HepG2 (cell line): ENCODE data around the gene SENP7. TPM values are rescaled to one million over a fixed set of nuclear protein-coding genes. Genes with fewer than 3 reads are reported as not detected.
A peak's percentile ranks its signal among the peaks of the same experiment; 100 is the strongest.

ENCODE experiments used
- BORCS8-MEF2B ChIP-seq: sonication (generic); formaldehyde crosslinking; IDR thresholded peaks from 2 replicates; pipeline ENCODE4 v1.8.0; 2022; ENCODE audit warnings: mild to moderate bottlenecking, missing genetic modification reagents
- CREB1 ChIP-seq, 2 experiments: fragments of 450-650 bp in 1 of 2; IDR thresholded peaks; 2 replicates each; pipeline ENCODE4 v1.6.1; 2016 to 2017; ENCODE audit warnings: control low read depth in 1 of 2, mild to moderate bottlenecking in 1 of 2, missing compliant biosample characterization in 1 of 2, missing genetic modification characterization in 1 of 2
- FOXP1 ChIP-seq, 2 experiments: fragments of 450-650 bp in 1 of 2; IDR thresholded peaks; 2 replicates each; pipeline ENCODE4 v1.6.1; 2017 to 2018; ENCODE audit warnings: antibody characterized with exemption in 1 of 2
- GATA4 ChIP-seq: sonication (generic); IDR thresholded peaks from 2 replicates; pipeline ENCODE4 v1.6.1; 2016; ENCODE audit warnings: antibody characterized with exemption, low read depth, borderline replicate concordance
- HNRNPLL ChIP-seq: fragments of 200-400 bp; formaldehyde crosslinking; IDR thresholded peaks from 2 replicates; pipeline ENCODE4 v1.6.1; 2017; ENCODE audit warnings: mild to moderate bottlenecking, low read depth, low read length; ENCODE audit not compliant: poor library complexity, severe bottlenecking
- JUN ChIP-seq: sonication (generic); formaldehyde crosslinking; IDR thresholded peaks from 2 replicates; pipeline ENCODE4 v1.4.0; 2020; ENCODE audit warnings: mild to moderate bottlenecking, missing genetic modification reagents
- KLF9 ChIP-seq: IDR thresholded peaks from 2 replicates; pipeline ENCODE4 v1.6.1; 2016; ENCODE audit warnings: low read depth
- MXD4 ChIP-seq: IDR thresholded peaks from 2 replicates; pipeline ENCODE4 v1.6.1; 2016; ENCODE audit warnings: mild to moderate bottlenecking, missing biosample characterization, missing genetic modification reagents
- SIX1 ChIP-seq: sonication (generic); formaldehyde crosslinking; IDR thresholded peaks from 2 replicates; pipeline ENCODE4 v1.4.0; 2020; ENCODE audit warnings: missing genetic modification reagents, borderline replicate concordance
- TBX2 ChIP-seq: sonication (generic); formaldehyde crosslinking; IDR thresholded peaks from 2 replicates; pipeline ENCODE4 v1.5.0; 2020; ENCODE audit warnings: missing genetic modification reagents, mild to moderate bottlenecking, borderline replicate concordance
- polyA plus RNA-seq, 8 experiments: library from polyadenylated mRNA; depleted of rRNA in 3 of 8; stranded (reverse) in 7 of 8; unstranded in 1 of 8; fragments of >200 nt; fragmentation: Illumina TruSeq in 4 of 8; extraction: Trizol in 4 of 8; gene quantifications; 2 replicates each; pipeline versions ENCODE4 v1.2.1 to v1.2.3, GENCODE V29; 2011 to 2016; ENCODE audit warnings: low read depth in 4 of 8, missing spikeins in 1 of 8, mixed read lengths in 1 of 8; ENCODE audit not compliant: insufficient read depth in 1 of 8
- total RNA-seq, 5 experiments: library from RNA; depleted of rRNA; stranded (reverse); fragments of >200 nt; fragmentation: Illumina TruSeq; extraction: Trizol; gene quantifications; 2 replicates each; pipeline ENCODE4 v1.2.3, GENCODE V29; 2016; ENCODE audit warnings: low read depth in 1 of 5
- TF ChIP-seq, protein P1 (sequence below): sonication (generic); formaldehyde crosslinking; IDR thresholded peaks from 2 replicates; pipeline ENCODE4 v1.4.0; 2020; ENCODE audit warnings: missing genetic modification reagents
- TF ChIP-seq, protein P2 (sequence below): sonication (generic); formaldehyde crosslinking; IDR thresholded peaks from 2 replicates; pipeline ENCODE4 v1.4.0; 2020; ENCODE audit warnings: missing genetic modification reagents
- TF ChIP-seq, protein P3 (sequence below): sonication (generic); formaldehyde crosslinking; IDR thresholded peaks from 2 replicates; pipeline ENCODE4 v1.4.0; 2020; ENCODE audit warnings: missing genetic modification reagents
- TF ChIP-seq, protein P4 (sequence below): sonication (generic); formaldehyde crosslinking; IDR thresholded peaks from 2 replicates; pipeline ENCODE4 v1.4.0; 2020; ENCODE audit warnings: missing genetic modification reagents
- TF ChIP-seq, protein P5 (sequence below): sonication (generic); formaldehyde crosslinking; IDR thresholded peaks from 2 replicates; pipeline ENCODE4 v1.5.0; 2020; ENCODE audit warnings: missing genetic modification reagents

The SENP7 gene
- total and polyA plus RNA-seq, 2 of the 13 experiments (the other 11 are each of a cell fraction or from before 2014, with no cell fraction given) = 9.1 to 10.3 TPM

DNA sequence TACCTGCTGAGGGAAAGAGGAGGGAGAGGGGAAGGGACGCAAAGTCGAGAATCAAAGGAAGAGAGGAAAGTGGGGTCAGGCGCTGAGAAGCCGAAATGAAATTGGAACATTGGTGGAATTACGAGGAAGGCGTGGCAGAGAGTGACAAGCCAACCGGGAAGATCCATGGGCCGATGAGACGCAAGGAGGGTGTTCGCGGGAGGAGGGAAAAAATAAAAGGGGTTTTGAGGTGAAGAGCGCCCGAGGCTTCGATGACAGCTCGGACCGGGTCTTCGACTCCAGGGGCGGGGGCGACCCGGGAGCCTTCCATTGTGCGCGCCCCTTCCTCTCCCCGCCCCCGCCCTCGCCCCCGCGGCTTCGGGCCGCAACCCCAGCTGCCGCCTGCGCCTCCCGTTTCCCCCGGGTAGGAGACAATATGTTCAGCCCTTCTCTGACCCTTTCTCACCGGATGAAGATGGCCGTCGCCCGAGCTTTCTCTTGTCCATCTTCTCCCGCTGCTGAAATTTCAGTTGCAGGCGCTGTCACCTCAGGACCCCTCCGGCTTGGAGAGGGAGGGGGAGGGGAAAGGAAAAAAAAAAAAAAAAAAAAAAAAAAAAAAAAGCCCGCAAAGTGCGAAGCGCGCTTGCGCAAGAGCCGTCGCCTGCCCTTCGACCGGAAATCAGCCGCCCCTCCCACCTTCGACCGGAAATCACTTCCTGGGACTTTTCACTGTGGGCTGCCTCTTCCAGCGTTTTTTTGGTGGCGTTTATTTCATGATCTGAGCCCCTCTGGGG, at the start of gene SENP7 (continued):
- TF ChIP-seq, protein P1, sequence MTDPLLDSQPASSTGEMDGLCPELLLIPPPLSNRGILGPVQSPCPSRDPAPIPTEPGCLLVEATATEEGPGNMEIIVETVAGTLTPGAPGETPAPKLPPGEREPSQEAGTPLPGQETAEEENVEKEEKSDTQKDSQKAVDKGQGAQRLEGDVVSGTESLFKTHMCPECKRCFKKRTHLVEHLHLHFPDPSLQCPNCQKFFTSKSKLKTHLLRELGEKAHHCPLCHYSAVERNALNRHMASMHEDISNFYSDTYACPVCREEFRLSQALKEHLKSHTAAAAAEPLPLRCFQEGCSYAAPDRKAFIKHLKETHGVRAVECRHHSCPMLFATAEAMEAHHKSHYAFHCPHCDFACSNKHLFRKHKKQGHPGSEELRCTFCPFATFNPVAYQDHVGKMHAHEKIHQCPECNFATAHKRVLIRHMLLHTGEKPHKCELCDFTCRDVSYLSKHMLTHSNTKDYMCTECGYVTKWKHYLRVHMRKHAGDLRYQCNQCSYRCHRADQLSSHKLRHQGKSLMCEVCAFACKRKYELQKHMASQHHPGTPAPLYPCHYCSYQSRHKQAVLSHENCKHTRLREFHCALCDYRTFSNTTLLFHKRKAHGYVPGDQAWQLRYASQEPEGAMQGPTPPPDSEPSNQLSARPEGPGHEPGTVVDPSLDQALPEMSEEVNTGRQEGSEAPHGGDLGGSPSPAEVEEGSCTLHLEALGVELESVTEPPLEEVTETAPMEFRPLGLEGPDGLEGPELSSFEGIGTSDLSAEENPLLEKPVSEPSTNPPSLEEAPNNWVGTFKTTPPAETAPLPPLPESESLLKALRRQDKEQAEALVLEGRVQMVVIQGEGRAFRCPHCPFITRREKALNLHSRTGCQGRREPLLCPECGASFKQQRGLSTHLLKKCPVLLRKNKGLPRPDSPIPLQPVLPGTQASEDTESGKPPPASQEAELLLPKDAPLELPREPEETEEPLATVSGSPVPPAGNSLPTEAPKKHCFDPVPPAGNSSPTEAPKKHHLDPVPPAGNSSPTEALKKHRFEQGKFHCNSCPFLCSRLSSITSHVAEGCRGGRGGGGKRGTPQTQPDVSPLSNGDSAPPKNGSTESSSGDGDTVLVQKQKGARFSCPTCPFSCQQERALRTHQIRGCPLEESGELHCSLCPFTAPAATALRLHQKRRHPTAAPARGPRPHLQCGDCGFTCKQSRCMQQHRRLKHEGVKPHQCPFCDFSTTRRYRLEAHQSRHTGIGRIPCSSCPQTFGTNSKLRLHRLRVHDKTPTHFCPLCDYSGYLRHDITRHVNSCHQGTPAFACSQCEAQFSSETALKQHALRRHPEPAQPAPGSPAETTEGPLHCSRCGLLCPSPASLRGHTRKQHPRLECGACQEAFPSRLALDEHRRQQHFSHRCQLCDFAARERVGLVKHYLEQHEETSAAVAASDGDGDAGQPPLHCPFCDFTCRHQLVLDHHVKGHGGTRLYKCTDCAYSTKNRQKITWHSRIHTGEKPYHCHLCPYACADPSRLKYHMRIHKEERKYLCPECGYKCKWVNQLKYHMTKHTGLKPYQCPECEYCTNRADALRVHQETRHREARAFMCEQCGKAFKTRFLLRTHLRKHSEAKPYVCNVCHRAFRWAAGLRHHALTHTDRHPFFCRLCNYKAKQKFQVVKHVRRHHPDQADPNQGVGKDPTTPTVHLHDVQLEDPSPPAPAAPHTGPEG (CRISPR knock-in tag) = 0 out of 2 replicates have a peak, but pooled peaks have one; percentile 46
- TF ChIP-seq, protein P2, sequence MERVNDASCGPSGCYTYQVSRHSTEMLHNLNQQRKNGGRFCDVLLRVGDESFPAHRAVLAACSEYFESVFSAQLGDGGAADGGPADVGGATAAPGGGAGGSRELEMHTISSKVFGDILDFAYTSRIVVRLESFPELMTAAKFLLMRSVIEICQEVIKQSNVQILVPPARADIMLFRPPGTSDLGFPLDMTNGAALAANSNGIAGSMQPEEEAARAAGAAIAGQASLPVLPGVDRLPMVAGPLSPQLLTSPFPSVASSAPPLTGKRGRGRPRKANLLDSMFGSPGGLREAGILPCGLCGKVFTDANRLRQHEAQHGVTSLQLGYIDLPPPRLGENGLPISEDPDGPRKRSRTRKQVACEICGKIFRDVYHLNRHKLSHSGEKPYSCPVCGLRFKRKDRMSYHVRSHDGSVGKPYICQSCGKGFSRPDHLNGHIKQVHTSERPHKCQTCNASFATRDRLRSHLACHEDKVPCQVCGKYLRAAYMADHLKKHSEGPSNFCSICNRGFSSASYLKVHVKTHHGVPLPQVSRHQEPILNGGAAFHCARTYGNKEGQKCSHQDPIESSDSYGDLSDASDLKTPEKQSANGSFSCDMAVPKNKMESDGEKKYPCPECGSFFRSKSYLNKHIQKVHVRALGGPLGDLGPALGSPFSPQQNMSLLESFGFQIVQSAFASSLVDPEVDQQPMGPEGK = peak; percentile 47; the same call in 1 of the 2 replicates
- TF ChIP-seq MXD4 (0 out of 2 replicates have a peak, but pooled peaks have one; percentile 36), KLF9 (CRISPR knock-in tag) (no peak), GATA4 (no peak), TBX2 (CRISPR knock-in tag) (peak; percentile 70), FOXP1 (IDR thresholded peaks at IDR 0.05) (no peak), FOXP1 (CRISPR knock-in tag; IDR thresholded peaks at IDR 0.05) (no peak), CREB1 (IDR thresholded peaks at IDR 0.05) (no peak), CREB1 (CRISPR knock-in tag; IDR thresholded peaks at IDR 0.05) (peak; percentile 49; the same call in 1 of the 2 replicates), JUN (no peak), BORCS8-MEF2B (no peak), HNRNPLL (peak; percentile 58), SIX1 (CRISPR knock-in tag) (no peak)
- TF ChIP-seq, protein P3, sequence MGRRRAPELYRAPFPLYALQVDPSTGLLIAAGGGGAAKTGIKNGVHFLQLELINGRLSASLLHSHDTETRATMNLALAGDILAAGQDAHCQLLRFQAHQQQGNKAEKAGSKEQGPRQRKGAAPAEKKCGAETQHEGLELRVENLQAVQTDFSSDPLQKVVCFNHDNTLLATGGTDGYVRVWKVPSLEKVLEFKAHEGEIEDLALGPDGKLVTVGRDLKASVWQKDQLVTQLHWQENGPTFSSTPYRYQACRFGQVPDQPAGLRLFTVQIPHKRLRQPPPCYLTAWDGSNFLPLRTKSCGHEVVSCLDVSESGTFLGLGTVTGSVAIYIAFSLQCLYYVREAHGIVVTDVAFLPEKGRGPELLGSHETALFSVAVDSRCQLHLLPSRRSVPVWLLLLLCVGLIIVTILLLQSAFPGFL = no peak
- TF ChIP-seq, protein P4, sequence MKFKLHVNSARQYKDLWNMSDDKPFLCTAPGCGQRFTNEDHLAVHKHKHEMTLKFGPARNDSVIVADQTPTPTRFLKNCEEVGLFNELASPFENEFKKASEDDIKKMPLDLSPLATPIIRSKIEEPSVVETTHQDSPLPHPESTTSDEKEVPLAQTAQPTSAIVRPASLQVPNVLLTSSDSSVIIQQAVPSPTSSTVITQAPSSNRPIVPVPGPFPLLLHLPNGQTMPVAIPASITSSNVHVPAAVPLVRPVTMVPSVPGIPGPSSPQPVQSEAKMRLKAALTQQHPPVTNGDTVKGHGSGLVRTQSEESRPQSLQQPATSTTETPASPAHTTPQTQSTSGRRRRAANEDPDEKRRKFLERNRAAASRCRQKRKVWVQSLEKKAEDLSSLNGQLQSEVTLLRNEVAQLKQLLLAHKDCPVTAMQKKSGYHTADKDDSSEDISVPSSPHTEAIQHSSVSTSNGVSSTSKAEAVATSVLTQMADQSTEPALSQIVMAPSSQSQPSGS (CRISPR knock-in tag) = no peak
- TF ChIP-seq, protein P5, sequence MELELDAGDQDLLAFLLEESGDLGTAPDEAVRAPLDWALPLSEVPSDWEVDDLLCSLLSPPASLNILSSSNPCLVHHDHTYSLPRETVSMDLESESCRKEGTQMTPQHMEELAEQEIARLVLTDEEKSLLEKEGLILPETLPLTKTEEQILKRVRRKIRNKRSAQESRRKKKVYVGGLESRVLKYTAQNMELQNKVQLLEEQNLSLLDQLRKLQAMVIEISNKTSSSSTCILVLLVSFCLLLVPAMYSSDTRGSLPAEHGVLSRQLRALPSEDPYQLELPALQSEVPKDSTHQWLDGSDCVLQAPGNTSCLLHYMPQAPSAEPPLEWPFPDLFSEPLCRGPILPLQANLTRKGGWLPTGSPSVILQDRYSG = no peak
